ENCODE data around the gene MAPK6. TPM values are rescaled to one million over a fixed set of nuclear protein-coding genes. Genes with fewer than 3 reads are reported as not detected.

MAPK6 gene
- polyA plus RNA-seq, 1 donor (not counting 4 experiments of a cell fraction or from before 2014, with no cell fraction given), result 103 TPM

DNA sequence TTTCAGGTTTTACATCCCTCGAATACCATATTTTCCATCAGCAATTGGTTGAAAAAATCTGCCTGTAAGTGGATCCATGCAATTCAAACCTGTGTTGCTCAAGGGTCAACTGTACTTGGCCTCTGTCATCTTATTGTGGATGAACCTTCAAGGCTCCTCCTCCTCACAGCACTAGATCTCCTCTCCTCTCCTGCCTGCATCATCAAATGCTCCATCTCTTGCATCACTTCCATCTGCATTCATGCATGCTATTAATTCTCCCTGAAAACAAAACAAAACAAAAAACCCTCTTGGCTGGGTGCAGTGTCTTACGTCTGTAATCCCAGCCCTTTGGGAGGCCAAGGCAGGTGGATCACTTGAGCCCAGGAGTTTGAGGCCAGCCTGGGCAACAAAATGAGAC, 83.4 kb downstream of the MAPK6 start:
- DNase-seq (ENCODE audit: low read depth, low spot score), result no peak
- no peak overlapping the region for H3K4me2 ChIP-seq (ENCODE audit: control insufficient read depth, extremely low read depth, insufficient read depth, low read depth, low read length)

DNA sequence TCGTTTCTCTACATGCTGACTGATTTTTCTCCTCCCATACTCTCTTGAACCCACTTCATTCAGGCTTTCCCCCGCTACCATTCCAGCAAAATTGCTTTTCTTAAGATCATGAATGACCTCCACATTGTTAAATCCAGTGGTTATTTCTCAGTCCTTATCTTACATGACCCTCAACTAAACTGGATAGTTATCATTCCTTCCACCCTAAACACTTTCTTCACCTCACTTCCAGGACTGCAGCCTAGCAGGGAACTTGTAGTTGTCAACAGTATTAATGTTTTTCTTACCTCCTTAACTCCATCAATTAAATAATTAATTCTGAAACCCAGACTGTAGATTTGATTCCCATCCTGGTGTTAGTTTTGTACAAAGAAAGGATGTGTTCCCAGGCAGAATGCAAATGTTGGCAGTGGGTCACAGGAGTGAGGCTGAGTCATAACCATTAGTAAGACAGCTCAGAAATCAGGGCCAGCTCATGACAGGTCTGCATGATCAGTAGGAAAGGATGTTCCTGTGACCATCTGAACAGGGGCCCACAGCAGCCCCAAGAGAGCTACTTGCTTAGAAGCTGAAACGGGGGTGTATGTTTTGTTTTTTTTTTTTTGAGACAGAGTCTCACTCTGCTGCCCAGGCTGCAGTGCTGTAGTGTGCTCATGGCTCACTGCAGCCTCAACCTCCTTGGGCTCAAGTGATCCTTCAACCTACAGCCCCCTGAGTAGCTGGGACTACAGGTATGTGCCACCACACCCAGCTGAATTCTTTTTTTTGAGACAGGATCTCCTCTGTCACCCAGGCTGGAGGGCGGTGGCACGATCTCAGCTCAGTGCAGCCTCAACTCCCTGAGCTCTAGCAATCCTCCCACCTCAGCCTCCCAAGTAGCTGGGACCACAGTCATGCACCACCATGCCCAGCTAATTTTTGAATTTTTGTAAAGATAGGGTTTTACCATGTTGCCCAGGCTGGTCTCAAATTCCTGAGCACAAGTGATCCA, 84.5 kb downstream of the MAPK6 start:
- H3K9me3 ChIP-seq (ENCODE audit: control insufficient read depth, low read depth, low read length), result no peaks in the 10 kb centered on the region
- H3K4me2 ChIP-seq (ENCODE audit: control insufficient read depth, extremely low read depth, insufficient read depth, low read depth, low read length), result peak overlapping the region; percentile 34
- no peaks in the 10 kb centered on the region for H3K9me1 ChIP-seq (ENCODE audit: control insufficient read depth, extremely low read depth, insufficient read depth, low read length)
- no peak overlapping the region for H3K4me3 ChIP-seq (ENCODE audit: control insufficient read depth in 2 of 3, extremely low read depth in 1 of 3, insufficient read depth in 2 of 3, low read depth in 1 of 3, low read length in 3 of 3)
- DNase-seq (ENCODE audit: low read depth, low spot score) (no peak), FAIRE-seq (peak; percentile 71)
- no peaks in the 10 kb centered on the region for H4K20me1 ChIP-seq (ENCODE audit: control insufficient read depth, extremely low read depth, insufficient read depth, low read length)
- no peak for TF ChIP-seq EZH2 (IDR thresholded peaks at IDR 0.05; ENCODE audit: low read length)
- TF ChIP-seq, protein P1, sequence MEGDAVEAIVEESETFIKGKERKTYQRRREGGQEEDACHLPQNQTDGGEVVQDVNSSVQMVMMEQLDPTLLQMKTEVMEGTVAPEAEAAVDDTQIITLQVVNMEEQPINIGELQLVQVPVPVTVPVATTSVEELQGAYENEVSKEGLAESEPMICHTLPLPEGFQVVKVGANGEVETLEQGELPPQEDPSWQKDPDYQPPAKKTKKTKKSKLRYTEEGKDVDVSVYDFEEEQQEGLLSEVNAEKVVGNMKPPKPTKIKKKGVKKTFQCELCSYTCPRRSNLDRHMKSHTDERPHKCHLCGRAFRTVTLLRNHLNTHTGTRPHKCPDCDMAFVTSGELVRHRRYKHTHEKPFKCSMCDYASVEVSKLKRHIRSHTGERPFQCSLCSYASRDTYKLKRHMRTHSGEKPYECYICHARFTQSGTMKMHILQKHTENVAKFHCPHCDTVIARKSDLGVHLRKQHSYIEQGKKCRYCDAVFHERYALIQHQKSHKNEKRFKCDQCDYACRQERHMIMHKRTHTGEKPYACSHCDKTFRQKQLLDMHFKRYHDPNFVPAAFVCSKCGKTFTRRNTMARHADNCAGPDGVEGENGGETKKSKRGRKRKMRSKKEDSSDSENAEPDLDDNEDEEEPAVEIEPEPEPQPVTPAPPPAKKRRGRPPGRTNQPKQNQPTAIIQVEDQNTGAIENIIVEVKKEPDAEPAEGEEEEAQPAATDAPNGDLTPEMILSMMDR (optimal IDR thresholded peaks at IDR 0.05 in 1 of 3, IDR thresholded peaks at IDR 0.05 in 1 of 3, conservative IDR thresholded peaks at IDR 0.05 in 1 of 3; ENCODE audit: extremely low read depth in 1 of 3, insufficient read depth in 2 of 3, low read length in 3 of 3), result no peak
- no peak overlapping the region for H2AFZ ChIP-seq (ENCODE audit: control insufficient read depth, low read length)
- H3K4me1 ChIP-seq (ENCODE audit: control insufficient read depth, extremely low read depth, insufficient read depth, low read length), result peaks cover 29% of the 10 kb centered on the region
- H3K36me3 ChIP-seq (ENCODE audit: control insufficient read depth in 2 of 2, extremely low read depth in 1 of 2, insufficient read depth in 2 of 2, low read length in 2 of 2), result no peaks in the 10 kb centered on the region
- dilution Hi-C loops (cut with MboI; ENCODE audit: extremely low pct_ligation_motif_present, low sequenced_read_pairs), result no loop called here
- H3K79me2 ChIP-seq (ENCODE audit: control insufficient read depth, insufficient read depth, low read length), result no peaks in the 10 kb centered on the region
- peak overlapping the region; percentile 45 for H3K9ac ChIP-seq (ENCODE audit: control insufficient read depth, extremely low read depth, insufficient read depth, low read length)
- H3K27ac ChIP-seq (ENCODE audit: control insufficient read depth, insufficient read depth, low read length), result peak overlapping the region; percentile 63
- no peaks in the 10 kb centered on the region for H3K27me3 ChIP-seq (ENCODE audit: control insufficient read depth, extremely low read depth, insufficient read depth, low read length)

More for the DNA sequence above, 83.4 kb downstream of the MAPK6 start:
- dilution Hi-C loops (cut with MboI; ENCODE audit: extremely low pct_ligation_motif_present, low sequenced_read_pairs), result no loop called here
- FAIRE-seq, result no peak
- H3K36me3 ChIP-seq (ENCODE audit: control insufficient read depth in 2 of 2, extremely low read depth in 1 of 2, insufficient read depth in 2 of 2, low read length in 2 of 2), result no peaks in the 10 kb centered on the region
- H3K27ac ChIP-seq (ENCODE audit: control insufficient read depth, insufficient read depth, low read length), result no peak overlapping the region
- H3K9ac ChIP-seq (ENCODE audit: control insufficient read depth, extremely low read depth, insufficient read depth, low read length), result no peak overlapping the region
- no peaks in the 10 kb centered on the region for H3K9me1 ChIP-seq (ENCODE audit: control insufficient read depth, extremely low read depth, insufficient read depth, low read length)
- TF ChIP-seq, protein P1 (optimal IDR thresholded peaks at IDR 0.05 in 1 of 3, IDR thresholded peaks at IDR 0.05 in 1 of 3, conservative IDR thresholded peaks at IDR 0.05 in 1 of 3; ENCODE audit: extremely low read depth in 1 of 3, insufficient read depth in 2 of 3, low read length in 3 of 3), result no peak
- no peak for TF ChIP-seq EZH2 (IDR thresholded peaks at IDR 0.05; ENCODE audit: low read length)
- no peak overlapping the region for H3K4me3 ChIP-seq (ENCODE audit: control insufficient read depth in 2 of 3, extremely low read depth in 1 of 3, insufficient read depth in 2 of 3, low read depth in 1 of 3, low read length in 3 of 3)
- H3K9me3 ChIP-seq (ENCODE audit: control insufficient read depth, low read depth, low read length), result no peaks in the 10 kb centered on the region
- H3K27me3 ChIP-seq (ENCODE audit: control insufficient read depth, extremely low read depth, insufficient read depth, low read length), result no peaks in the 10 kb centered on the region
- H4K20me1 ChIP-seq (ENCODE audit: control insufficient read depth, extremely low read depth, insufficient read depth, low read length), result no peaks in the 10 kb centered on the region
- H2AFZ ChIP-seq (ENCODE audit: control insufficient read depth, low read length), result no peak overlapping the region
- H3K4me1 ChIP-seq (ENCODE audit: control insufficient read depth, extremely low read depth, insufficient read depth, low read length), result peaks cover 29% of the 10 kb centered on the region
- H3K79me2 ChIP-seq (ENCODE audit: control insufficient read depth, insufficient read depth, low read length), result no peaks in the 10 kb centered on the region
